Thoracic aorta (tissue), 2 donors: ENCODE results near the gene NDUFA3. TPM values are rescaled to one million over a fixed set of nuclear protein-coding genes. Genes with fewer than 3 reads are reported as not detected.

ENCODE experiments used
- ATAC-seq: fragments of 150-250 bp; one replicate; pipeline ENCODE4 v1.8.0; 2017; ENCODE audit warnings: low read depth; ENCODE audit not compliant: insufficient number of reproducible peaks, low FRiP score
- DNase-seq: peaks from one replicate; pipeline ENCODE4 v3.0.0-alpha.2; 2020; ENCODE audit warnings: low spot score
- H3K27ac ChIP-seq, 2 donors: fragments of 200-600 bp; sonication (generic); 1 replicate in 1 of 2; 2 replicates in 1 of 2; pipeline ENCODE4 v1.5.1; 2016; ENCODE audit warnings: mild to moderate bottlenecking in 2 of 2, moderate library complexity in 2 of 2
- H3K27me3 ChIP-seq: fragments of 200-600 bp; sonication (generic); replicated peaks from 2 replicates; pipeline ENCODE4 v1.6.0; 2016; ENCODE audit warnings: mild to moderate bottlenecking; ENCODE audit not compliant: insufficient read depth
- H3K36me3 ChIP-seq: fragments of 200-600 bp; sonication (generic); one replicate; pipeline ENCODE4 v1.5.1; 2016
- H3K4me1 ChIP-seq, 2 donors: fragments of 200-600 bp; sonication (generic); 1 replicate in 1 of 2; 2 replicates in 1 of 2; pipeline versions ENCODE4 v1.5.1 to v1.6.0; 2016; ENCODE audit warnings: low read depth in 2 of 2, mild to moderate bottlenecking in 1 of 2; ENCODE audit not compliant: control insufficient read depth in 1 of 2
- H3K4me3 ChIP-seq: fragments of 200-600 bp; sonication (generic); 2 replicates; pipeline ENCODE4 v1.5.1; 2016; ENCODE audit warnings: mild to moderate bottlenecking
- H3K9me3 ChIP-seq: fragments of 200-600 bp; sonication (generic); 2 replicates; pipeline ENCODE4 v1.5.1; 2016
- CTCF ChIP-seq: fragments of 200-600 bp; sonication (generic); IDR thresholded peaks from one replicate; pipeline ENCODE4 v1.5.1; 2019; ENCODE audit warnings: antibody characterized with exemption
- total RNA-seq, 2 donors: library from RNA; depleted of rRNA; stranded (reverse); fragments of >200 nt; gene quantifications; one replicate each; pipeline versions ENCODE4 v1.1.0 to v1.2.3, GENCODE V29; 2016

Gene NDUFA3
- total RNA-seq, 2 donors from 2014 or later, result 13.0 to 16.6 TPM

- Histone ChIP-seq H3K4me1 (no peaks in the 10 kb centered on the region), H3K4me3 (no peak overlapping the region), H3K27me3 (no peaks in the 10 kb centered on the region), H3K9me3 (no peaks in the 10 kb centered on the region), H3K36me3 (peaks cover 87% of the 10 kb centered on the region), H3K27ac (no peak overlapping the region)
- DNase-seq, result no peak
- no peak for ATAC-seq
- TF ChIP-seq CTCF, result no peak
Measured at GRCh38 chr19:54124393-54124792, 21.7 kb downstream of the NDUFA3 start.

- Histone ChIP-seq H3K4me1 (no peaks in the 10 kb centered on the region), H3K36me3 (peaks cover 78% of the 10 kb centered on the region), H3K4me3 (no peak overlapping the region), H3K9me3 (no peaks in the 10 kb centered on the region), H3K27ac (no peak overlapping the region), H3K27me3 (no peaks in the 10 kb centered on the region)
- TF ChIP-seq CTCF, result no peak
- DNase-seq (no peak), ATAC-seq (no peak)
Measured at GRCh38 chr19:54125713-54126112, 23.1 kb downstream of the NDUFA3 start.

- Histone ChIP-seq H3K9me3 (no peaks in the 10 kb centered on the region), H3K27me3 (no peaks in the 10 kb centered on the region), H3K27ac (no peak overlapping the region), H3K4me1 (no peaks in the 10 kb centered on the region), H3K4me3 (no peak overlapping the region), H3K36me3 (peaks cover 69% of the 10 kb centered on the region)
- ATAC-seq, result no peak
- no peak for DNase-seq
- no peak for TF ChIP-seq CTCF
Measured at GRCh38 chr19:54127688-54128440, 25.2 kb downstream of the NDUFA3 start.

- H3K27ac ChIP-seq, result no peak overlapping the region
- H3K36me3 ChIP-seq, result peaks cover 64% of the 10 kb centered on the region
- TF ChIP-seq CTCF, result no peak
- no peaks in the 10 kb centered on the region for H3K4me1 ChIP-seq
- H3K9me3 ChIP-seq, result no peaks in the 10 kb centered on the region
- DNase-seq (no peak), ATAC-seq (no peak)
- H3K27me3 ChIP-seq, result no peaks in the 10 kb centered on the region
- no peak overlapping the region for H3K4me3 ChIP-seq
Measured at GRCh38 chr19:54128441-54128725, 25.7 kb downstream of the NDUFA3 start.

- DNase-seq, result no peak
- H3K27me3 ChIP-seq, result no peaks in the 10 kb centered on the region
- no peaks in the 10 kb centered on the region for H3K9me3 ChIP-seq
- TF ChIP-seq CTCF, result no peak
- no peak overlapping the region for H3K27ac ChIP-seq
- ATAC-seq, result no peak
- no peaks in the 10 kb centered on the region for H3K4me1 ChIP-seq
- no peak overlapping the region for H3K4me3 ChIP-seq
- peaks cover 58% of the 10 kb centered on the region for H3K36me3 ChIP-seq
Measured at GRCh38 chr19:54128796-54129616, 26.4 kb downstream of the NDUFA3 start.
